ENCODE data around the gene RRAS2.

RRAS2 gene

DNA sequence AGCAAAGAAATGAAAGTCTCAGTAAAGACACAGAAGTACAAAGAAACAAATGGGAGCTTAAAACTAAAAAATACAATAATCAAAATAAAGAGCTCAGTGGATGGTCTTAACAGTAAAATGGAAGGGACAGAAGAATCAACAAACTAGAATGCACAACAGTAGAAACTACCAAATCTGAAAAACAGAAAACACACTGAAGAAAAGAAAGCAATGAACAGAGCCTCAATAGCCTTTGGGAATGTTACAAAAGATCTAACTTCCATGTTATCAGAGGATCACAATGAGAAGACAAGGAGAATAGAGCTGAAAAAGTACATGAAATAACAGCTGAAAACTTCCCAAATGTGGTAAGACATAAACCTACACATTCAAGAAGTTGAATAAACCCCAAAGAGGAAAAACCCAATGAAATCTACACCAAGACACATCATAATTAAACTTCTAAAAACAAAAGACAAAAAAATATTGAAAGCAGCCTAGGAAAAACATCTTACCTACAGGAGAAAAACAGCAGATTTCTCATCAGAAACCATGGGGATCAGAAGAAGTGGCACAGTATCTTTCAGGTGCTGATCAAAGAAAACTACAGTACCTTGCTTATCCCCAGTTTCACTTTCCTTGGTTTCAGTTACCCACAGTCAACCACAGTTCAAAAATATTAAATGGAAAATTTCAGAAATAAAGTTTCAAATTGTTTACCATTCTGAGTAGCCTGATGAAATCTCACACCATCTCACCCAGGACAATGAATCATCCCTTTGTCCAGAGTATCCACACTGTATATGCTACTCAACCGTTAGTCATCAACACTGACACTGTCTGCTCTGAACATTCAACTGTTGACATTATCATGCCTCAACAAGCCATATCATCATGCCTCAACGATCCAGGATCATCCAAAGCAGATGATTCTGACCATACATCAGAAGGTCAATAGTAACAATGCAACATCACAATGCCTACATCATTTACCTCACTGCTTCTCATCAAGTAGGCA is 22.2 kb downstream of the RRAS2 start:
- DNase-seq: peak; percentile 6 to 70 (median 26)

DNA sequence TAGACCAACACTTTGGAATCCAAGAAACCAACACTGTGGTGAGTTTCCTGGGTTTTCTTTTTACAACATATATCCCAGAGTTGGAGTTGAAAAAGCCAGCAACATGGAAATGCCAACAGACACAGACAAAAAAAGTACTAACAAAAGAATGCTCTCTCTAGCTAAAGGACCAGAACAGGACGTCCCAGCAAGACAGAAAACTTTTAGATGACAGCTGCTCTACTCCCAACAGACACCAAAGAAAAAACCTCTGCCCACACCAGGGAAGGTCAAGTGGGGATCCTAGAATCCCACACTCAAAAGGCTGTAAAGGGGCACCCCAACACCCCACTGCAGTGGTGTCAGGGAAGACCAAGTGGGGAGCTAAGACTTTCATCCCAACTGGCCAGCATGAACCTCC is 23.3 kb downstream of the RRAS2 start:
- no peak for DNase-seq

DNA sequence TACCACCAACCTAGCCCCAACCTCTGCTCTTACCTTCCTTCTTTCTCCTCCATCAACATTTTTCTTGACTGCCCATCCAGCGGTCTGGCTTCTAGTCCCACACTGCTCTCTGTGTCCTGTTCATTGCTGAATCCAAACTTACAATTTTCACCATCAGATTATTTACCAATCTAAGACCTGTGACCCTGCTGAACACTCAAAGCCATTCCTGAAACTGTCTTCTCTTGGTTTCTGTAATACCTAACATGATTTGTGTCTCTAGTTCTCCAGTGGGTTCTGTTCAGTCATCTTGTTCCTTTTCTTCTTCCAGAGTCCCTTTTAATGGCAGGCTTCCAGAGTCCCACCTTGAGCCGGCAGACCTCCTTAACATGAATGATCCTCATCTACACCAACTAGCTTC is 24.1 kb downstream of the RRAS2 start:
- no peak for DNase-seq

DNA sequence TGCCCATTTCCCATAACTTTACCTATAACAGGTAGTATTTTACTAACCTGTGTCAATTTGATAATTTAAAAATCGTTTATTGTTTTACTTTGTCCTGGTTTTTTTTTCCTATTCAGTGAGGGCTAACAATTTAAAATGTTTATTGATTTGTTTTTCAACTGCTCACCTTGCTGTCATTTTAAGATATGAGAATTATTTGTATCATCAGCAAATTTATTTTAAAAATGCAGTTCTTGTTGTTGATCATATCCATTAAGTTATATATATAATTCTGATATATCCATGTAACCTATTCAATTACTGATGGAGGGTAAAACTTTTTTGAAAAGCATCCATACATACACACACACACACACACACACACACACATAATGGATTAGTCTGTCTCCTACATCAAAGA is 24.8 kb downstream of the RRAS2 start:
- no peak for DNase-seq

DNA sequence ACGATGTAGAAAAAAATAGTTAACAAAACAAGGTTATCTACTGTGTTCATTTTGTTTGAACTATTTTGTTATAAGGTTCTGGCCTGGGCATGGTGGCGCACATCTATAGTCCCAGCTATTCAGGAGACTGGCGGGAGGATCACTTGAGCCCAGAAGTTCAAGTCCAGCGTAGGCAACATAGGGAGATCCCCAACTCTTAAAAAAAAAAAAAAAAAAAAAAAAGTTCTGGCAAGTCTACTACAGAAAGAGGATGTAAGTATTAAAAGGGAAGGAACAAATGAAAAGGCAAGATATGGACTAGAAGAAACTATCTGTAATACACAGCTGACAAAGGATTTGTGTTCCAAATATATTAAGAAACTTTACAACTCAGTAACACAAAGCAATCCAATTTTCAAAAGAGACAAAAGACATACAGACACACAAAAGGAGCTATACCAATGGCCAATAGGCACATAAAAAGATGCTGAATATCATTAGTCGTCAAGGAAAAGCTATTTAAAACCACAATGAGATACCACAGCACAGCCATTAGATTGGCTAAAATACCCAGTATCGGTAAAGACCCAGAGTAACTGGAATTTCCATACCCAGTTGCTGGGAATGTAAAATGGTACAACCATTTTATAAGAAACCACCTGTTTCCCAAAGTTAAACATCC is 27.4 kb downstream of the RRAS2 start:
- DNase-seq: peak; percentile 5 to 53 (median 40)

DNA sequence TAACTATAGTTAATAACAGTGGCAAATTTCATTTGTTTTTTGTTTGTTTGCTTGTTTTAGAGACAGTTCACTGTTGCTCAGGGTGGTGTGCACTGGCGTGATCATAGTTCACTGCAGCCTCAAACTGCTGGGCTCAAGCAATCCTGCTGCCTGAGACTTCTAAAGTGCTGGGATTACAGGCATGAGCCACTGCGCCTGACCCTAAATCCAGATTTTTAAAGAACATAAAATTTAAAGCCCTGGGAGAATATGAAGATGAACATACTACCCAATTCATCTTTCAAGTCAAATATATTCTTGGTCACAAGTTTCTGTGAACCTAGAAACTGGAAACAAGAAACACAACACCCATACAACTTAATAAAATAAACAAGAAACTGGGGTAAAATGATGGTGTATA is 28.1 kb downstream of the RRAS2 start:
- DNase-seq: no peak

DNA sequence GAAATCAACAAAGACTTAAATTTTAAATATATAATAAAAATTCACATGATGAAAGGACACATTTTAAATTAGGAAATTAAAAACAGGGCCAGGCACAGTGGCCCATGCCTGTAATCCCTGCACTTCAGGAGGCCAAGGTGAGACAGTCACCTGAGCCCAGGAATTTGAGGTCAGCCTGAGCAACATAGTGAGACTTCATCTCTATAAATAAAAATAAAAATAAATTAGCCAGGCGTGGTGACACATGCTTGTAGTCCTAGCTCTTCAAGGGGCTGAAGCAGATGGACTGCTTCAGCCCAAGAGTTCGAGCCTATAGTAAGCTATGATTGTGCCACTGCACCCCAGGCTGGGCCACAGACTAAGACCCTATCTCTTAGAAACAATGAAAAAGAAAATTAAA is 29.3 kb downstream of the RRAS2 start:
- DNase-seq: no peak

DNA sequence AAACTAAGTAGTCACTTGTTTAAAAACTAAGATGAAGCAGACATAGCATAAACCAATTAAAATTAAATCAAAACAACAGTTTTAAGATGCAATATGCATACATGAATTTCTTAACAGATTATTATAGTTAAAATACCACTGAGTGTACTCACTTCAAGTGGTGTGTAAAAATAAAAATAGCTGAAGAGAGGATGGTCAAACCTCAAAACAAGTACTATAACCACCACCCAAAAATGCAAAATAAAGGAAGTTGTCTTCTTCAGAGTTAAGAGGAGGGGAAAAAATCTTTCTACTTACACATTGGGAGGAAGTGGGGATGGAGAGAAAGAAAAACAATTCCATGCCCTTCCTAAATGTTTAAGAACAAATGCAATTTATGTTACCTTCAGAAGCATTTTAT is 31.9 kb downstream of the RRAS2 start:
- peak in 1 of 4 experiments; percentile 4 for DNase-seq

DNA sequence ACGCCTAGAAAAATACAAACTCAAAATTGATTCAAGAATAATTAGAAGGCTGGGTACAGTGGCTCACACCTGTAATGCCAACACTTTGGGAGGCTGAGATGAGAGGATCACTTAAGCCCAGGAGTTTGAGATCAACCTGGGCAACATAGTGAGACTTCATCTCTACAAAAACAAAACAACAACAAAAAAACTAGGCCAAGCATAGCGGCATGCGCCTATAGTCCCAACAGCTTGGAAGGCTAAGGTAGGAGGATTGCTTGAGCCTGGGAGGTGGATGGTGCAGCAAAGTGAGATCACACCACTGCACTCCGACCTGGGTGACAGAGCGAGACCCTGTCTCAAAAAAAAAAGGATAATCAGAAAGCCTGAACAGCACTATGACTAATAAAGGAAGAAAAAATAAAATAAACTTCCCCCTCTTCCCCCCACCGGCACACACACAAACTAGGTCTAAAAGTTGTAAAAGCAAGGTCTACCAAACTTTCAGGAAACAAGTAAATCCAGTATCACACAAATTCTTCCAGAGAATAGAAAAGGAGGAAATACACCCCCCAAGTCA is 35.8 kb downstream of the RRAS2 start:
- no peak for DNase-seq

DNA sequence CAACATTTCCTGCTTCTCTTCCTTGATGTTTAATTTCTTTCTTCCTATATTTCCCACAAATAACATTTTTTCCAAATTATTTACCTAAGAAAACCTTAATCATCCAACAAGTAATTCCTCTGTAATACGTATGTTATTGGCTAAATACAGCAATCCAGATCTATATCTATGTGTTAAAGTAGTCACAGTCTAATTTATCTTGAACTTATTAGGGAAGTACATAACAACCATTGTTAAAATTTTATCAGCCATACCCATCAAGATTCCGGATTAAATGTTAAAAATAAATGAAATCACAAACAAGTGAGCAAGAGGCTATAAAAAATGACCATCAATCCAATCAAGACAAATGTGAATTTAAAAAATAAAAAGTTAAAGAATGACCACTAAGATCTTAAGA is 36.5 kb downstream of the RRAS2 start:
- no peak for DNase-seq

DNA sequence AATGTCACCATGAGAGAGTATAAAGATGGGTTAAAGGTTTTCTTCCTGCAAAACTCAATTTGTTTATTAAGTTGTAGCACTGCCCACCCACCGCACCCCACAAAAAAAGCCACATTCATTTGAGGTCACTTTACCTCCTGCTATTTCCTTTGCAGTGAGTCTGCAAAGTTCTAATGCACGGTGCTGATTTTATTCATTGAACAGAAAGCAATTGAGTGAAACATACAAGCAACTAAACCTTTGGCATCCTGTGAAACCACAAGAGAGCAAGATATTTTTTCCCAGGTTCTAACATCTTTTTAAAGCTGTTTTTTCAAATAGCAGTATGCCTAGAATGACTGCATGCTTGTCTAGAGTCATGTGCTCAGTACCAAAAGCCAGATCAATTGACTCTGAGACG is 39.0 kb downstream of the RRAS2 start:
- DNase-seq: no peak

DNA sequence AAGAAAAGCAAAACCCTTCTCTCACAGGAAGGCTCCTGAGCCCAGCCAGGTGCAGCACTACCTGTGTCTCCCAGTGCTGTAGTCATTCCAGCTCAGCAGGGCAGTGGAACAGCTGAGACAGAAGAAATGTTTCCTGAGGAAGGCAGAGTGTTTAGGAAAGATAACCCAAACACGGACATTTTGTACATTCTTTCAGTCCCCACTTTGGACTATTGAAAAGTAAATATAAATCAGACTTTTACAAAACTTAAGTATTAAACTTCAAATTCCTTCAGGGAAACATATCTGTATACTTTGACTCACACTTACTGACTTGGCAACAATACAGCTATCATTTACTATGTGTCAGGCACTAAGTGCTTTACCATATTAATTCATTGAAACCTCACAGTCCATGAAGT is 40.4 kb downstream of the RRAS2 start:
- DNase-seq: no peak

DNA sequence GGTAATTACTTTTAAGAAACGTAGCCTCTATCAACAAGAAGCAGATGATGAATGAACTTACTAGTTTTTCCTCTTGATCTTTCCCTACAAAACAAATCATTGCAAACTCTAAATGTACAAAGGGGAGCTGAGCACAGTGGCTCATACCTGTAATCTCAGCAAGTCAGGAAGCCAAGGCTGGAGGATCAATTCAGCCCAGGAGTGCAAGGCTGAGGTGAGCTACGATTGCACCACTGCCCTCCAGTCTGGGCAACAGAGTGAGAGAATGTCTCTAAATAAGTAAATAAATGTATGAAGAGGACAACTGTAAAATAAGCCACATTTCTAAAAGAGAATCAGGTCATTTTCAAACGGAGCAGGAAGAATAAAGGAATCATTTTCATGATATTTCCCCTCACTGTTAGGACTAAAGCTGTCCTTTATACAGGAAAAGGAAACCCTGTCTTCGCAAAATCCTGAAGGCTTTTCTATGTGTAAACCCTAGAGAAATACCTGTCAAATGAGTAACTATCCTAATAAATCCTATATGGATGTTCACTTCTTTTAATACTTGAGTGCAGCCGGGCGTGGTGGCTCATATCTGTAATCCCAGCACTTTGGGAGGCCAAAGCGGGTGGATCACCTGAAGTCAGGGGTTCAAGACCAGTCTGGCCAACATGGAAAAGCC is 41.2 kb downstream of the RRAS2 start:
- DNase-seq: no peak

DNA sequence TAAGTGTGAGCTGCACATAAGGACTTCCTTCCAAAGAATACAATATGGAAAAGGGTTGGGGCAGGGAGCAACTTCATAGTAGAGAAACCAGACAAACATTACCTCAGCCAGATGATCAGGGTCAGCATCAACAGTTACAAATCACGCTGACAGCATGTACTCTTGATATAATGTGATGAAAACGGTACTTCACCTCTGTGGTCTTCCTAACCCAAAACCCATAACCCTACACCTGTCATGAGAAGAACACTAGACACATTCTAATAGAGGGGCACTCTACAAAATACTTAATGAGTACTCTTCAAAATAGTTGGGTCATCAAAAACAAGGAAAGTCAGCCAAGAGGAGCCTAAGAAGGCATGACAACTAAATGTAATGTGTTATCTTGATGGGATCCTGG is 43.9 kb downstream of the RRAS2 start:
- DNase-seq: no peak

DNA sequence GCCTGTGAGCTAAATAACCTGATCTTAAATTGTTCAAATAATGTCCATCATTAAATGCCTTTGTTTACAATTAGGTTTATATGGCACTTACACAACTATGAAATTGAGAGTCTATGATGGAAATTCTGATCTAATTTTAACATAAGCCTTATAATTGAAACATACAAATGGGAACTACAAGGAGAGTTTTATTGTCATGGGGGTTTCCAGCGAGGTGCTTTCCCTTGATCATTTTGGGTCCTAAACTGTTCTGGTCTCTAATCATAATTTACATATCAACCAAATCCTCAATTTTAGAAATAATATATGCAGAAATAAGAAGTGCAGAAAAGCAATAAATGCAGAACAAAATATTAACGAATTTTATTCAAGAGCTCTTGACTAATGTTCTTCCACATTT is 44.9 kb downstream of the RRAS2 start:
- no peak for DNase-seq

DNA sequence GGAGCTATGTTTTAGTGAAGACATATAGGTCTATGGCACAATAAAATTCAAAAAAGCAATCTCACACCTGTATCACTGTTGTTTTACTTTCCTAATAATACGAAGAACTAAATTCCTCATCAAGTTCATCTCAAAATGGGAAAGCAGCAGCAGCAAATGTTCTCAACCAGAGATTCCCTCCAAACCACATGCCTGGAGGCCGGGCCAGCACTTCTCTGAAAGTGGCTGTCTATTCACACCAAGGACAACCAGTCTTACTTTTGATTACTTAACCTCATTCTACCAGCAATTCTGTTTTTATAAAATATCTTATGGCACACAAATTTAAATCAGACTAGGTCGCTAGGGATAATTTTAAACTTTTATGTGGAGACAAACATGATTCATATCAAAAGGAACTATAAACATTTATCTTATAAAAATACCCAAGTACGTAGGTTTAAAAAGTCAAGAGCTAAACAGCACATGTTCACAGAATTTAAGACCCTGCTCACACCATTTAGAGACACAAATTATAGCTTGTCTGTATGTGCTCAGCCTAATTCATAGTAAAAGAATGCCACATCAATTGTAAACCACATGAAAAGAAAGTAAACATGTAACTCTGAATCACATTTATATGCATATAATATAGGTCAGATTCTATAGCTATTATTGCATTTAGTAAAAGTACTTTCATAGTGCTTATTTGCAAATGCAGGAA is 46.1 kb downstream of the RRAS2 start:
- no peak for DNase-seq

DNA sequence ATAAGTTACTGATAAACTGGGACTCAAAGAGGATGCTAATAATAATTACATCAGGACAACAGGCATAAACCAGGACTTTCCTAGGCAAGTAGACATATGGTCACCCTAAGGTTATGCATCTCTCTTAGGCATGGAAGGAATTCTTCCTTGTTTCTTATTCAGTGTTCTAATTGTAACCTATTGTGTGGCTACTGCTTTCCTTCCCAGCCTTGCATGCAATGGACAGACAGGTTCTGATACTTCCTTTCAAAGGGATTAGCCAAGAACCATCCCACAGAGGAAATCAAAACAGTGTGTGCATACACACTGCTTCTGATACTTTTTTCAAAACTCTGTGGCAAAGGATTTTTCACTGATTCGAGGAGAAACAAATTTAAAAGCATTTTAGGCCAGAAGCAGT is 48.3 kb downstream of the RRAS2 start:
- DNase-seq: no peak

DNA sequence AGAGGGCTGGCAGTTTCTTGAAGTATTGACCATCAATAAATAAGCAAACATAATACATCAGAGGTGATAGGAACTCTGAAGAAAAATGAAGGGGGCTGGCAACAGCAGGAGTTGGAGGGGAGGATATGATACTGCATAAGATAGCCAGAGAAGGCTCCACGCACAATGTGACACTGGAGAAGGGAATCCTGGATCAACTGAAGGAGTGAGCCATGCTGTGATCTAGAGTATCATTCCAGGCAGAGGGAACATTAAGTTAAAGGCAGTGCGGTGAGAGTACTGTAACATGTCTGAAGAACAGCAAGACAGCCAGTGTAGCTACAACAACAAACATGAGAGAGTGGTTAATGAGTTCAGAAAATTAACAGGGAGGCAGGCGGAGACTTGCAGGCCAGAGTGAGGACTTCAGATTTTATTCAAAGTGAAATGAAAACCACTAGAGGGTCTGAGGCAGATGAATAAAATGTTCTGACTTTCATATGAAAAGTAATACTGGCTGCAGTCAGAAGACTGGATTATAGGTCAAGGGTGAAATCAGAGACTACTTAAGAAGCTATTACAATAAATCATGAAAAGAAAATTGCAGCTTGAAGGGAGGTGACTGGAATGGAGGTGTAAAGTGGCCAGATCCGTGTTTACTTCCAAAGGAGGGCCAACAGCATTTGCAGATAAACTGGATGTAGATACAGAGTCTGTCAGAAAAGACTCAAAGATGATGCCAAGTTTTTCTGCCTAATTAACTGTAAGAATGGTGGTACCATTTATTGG is 49.4 kb downstream of the RRAS2 start:
- DNase-seq: no peak

DNA sequence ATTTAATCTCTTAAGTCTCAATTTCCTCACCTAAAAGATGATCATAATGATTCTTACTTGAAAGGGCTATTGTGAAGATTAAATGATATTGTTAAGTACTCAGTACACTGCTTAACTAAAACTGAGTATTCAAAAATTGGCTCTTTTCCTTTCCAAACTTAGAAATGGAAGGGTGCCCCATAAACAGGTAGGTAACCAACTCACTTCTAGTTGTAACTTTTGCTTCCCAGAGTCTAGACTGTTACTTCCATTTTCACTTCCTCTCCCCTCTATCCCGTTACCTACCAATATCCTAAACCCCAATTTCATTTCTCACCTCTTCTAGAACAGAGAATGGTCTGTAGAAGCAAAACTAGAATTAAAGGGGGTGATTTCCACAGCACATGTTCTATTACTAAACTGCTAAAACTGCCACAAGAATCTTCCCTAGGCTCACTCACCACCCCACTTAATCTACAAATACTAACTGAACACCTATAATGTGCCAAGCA is 50.0 kb downstream of the RRAS2 start:
- DNase-seq: no peak

DNA sequence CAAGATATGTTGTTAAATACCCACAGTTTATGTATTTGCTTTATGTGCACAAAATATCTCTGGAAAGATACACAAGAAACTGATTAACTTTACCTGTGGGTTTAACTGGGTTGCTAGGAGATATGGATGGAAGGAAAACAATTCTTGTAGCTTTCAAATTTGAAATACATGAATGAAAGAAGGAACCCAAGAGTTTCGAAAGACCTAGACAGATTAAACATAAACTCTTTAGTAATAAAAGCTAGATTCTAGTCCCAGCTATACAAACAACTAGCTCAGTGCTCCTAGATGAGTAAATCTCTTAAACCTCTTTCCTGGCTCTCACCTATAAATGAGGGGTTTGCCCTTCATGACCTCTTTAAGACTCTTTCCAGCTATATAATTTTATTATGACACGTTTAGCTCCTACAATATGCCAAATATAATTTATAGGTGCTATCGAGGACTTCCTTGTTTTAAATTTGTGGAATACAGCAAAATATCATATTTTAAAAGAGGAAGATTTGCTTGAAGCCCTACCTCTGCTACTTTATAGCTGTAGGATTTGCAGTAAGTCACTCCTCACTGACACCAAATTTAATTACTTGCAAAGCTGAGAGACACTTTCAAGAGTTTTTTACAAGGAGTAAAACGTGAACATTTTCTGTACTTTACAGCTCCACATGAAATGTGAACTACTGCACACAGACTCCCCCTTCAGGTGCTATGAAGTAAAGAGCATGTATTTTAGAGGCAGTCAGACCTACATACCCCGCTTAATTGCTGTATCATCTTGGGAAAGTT is 50.7 kb downstream of the RRAS2 start:
- DNase-seq: peak in 3 of 4 experiments; percentile 12 to 46 (median 33)

DNA sequence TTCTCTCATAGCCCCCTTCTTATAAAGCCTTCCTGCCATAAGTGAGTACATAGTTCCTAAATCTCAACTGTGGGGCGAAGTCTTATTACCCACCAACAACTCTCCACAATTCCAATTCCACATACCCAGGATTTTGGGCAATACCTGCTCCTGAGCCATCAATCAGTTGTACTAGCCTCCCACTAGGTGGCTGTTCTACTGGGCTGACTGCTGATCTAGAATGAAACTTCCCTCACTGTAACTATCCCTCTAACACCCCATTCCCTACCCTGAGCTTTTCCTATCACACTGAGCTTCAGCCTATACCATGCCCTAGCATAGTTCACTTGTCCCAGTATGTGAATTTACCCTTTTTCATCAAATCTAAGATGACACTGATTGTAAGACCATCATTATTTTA is 52.5 kb downstream of the RRAS2 start:
- DNase-seq: no peak

Measured in suppressor macrophage (primary cell).